Naive thymus-derived CD4-positive, alpha-beta T cell (primary cell): ENCODE measurements around the gene GNPTG. TPM values are rescaled to one million over a fixed set of nuclear protein-coding genes. Genes with fewer than 3 reads are reported as not detected.

Experiments used
- ATAC-seq: fragments of 150-1000 bp; cut with Tn5 transposase; 2 replicates; pipeline ENCODE4 v1.10.0; 2021; ENCODE audit warnings: mild to moderate bottlenecking, moderate library complexity
- CTCF ChIA-PET: fragments of 350-600 bp; sonication (Branson Sonifier 250); formaldehyde crosslinking; loops from one replicate; lab custom pipeline; 2021; ENCODE audit warnings: antibody characterized with exemption; lab: Charles Lee
- POLR2A ChIA-PET: fragments of 350-600 bp; sonication (Branson Sonifier 250); formaldehyde crosslinking; loops from one replicate; lab custom pipeline; 2021; ENCODE audit warnings: antibody characterized with exemption, inconsistent platforms; lab: Charles Lee
- DNase-seq, 9 donors: peaks; one replicate each; pipeline versions ENCODE4 v3.0.0 to v3.0.0-alpha.2; 2020 to 2022; ENCODE audit warnings: mixed read lengths in 1 of 9
- H3K27ac ChIP-seq: one replicate; pipeline ENCODE4 v1.7.0; 2013; ENCODE audit warnings: mild to moderate bottlenecking, low read depth, low read length, moderate library complexity
- H3K27me3 ChIP-seq, 2 donors: one replicate each; pipeline ENCODE4 v1.7.0; 2013; ENCODE audit warnings: low read length in 2 of 2, mild to moderate bottlenecking in 2 of 2, moderate library complexity in 2 of 2; ENCODE audit not compliant: control insufficient read depth in 2 of 2, insufficient read depth in 2 of 2
- H3K36me3 ChIP-seq, 3 experiments: 1 replicate in 2 of 3; 2 replicates in 1 of 3; pipeline ENCODE4 v1.7.0; 2013; ENCODE audit warnings: low read length in 3 of 3, mild to moderate bottlenecking in 3 of 3, moderate library complexity in 1 of 3; ENCODE audit not compliant: insufficient read depth in 3 of 3, control insufficient read depth in 2 of 3
- H3K4me1 ChIP-seq, 2 donors: one replicate each; pipeline ENCODE4 v1.7.0; 2013; ENCODE audit warnings: low read length in 2 of 2, mild to moderate bottlenecking in 2 of 2, moderate library complexity in 1 of 2; ENCODE audit not compliant: control insufficient read depth in 2 of 2, insufficient read depth in 2 of 2
- H3K4me3 ChIP-seq: 2 replicates; pipeline ENCODE4 v1.7.0; 2013; ENCODE audit warnings: mild to moderate bottlenecking, low read length
- H3K9me3 ChIP-seq, 3 experiments: 1 replicate in 2 of 3; 2 replicates in 1 of 3; pipeline ENCODE4 v1.7.0; 2013; ENCODE audit warnings: low read length in 3 of 3; ENCODE audit not compliant: control insufficient read depth in 2 of 3
- H3K27ac Mint-ChIP-seq, 9 donors: one replicate each; pipeline ENCODE4 v1.8.0; 2020 to 2022; ENCODE audit warnings: mixed read lengths in 9 of 9, mild to moderate bottlenecking in 8 of 9, moderate library complexity in 5 of 9, inconsistent platforms in 2 of 9
- H3K27me3 Mint-ChIP-seq, 5 donors: one replicate each; pipeline ENCODE4 v1.8.0; 2021 to 2022; ENCODE audit warnings: mixed read lengths in 5 of 5, mild to moderate bottlenecking in 1 of 5
- H3K36me3 Mint-ChIP-seq, 5 donors: one replicate each; pipeline ENCODE4 v1.8.0; 2020 to 2022; ENCODE audit warnings: mixed read lengths in 5 of 5, mild to moderate bottlenecking in 3 of 5, inconsistent platforms in 1 of 5
- H3K4me1 Mint-ChIP-seq, 7 donors: one replicate each; pipeline ENCODE4 v1.8.0; 2020 to 2022; ENCODE audit warnings: mixed read lengths in 7 of 7, mild to moderate bottlenecking in 3 of 7, inconsistent platforms in 1 of 7
- H3K4me3 Mint-ChIP-seq, 10 donors: one replicate each; pipeline ENCODE4 v1.8.0; 2020 to 2022; ENCODE audit warnings: mild to moderate bottlenecking in 10 of 10, mixed read lengths in 10 of 10, moderate library complexity in 6 of 10, inconsistent platforms in 2 of 10
- H3K9me3 Mint-ChIP-seq, 11 donors: one replicate each; pipeline ENCODE4 v1.8.0; 2020 to 2022; ENCODE audit warnings: mixed read lengths in 11 of 11, mild to moderate bottlenecking in 4 of 11, inconsistent platforms in 1 of 11, moderate library complexity in 1 of 11
- intact Hi-C, 2 donors: fragments of 100-400 bp; cut with micrococcal nuclease; formaldehyde crosslinking; loops; one replicate each; pipeline ENCODE4 v1.15.1; 2023
- polyA plus RNA-seq, 2 donors: library from polyadenylated mRNA; unstranded; fragments of 300-500 nt; fragmentation: Illumina TruSeq; gene quantifications; one replicate each; pipeline ENCODE4 v1.2.3, GENCODE V29; 2021
- total RNA-seq, 6 experiments: library from RNA in 5 of 6; stranded (reverse) in 5 of 6; gene quantifications; 1 replicate in 5 of 6; 2 replicates in 1 of 6; pipeline ENCODE4 v1.2.3 and lab custom pipeline; 2021 to 2026

The GNPTG gene
- total and polyA plus RNA-seq, 7 experiments from 2014 or later = 37.9 to 57.7 (median 48.6) TPM

DNA sequence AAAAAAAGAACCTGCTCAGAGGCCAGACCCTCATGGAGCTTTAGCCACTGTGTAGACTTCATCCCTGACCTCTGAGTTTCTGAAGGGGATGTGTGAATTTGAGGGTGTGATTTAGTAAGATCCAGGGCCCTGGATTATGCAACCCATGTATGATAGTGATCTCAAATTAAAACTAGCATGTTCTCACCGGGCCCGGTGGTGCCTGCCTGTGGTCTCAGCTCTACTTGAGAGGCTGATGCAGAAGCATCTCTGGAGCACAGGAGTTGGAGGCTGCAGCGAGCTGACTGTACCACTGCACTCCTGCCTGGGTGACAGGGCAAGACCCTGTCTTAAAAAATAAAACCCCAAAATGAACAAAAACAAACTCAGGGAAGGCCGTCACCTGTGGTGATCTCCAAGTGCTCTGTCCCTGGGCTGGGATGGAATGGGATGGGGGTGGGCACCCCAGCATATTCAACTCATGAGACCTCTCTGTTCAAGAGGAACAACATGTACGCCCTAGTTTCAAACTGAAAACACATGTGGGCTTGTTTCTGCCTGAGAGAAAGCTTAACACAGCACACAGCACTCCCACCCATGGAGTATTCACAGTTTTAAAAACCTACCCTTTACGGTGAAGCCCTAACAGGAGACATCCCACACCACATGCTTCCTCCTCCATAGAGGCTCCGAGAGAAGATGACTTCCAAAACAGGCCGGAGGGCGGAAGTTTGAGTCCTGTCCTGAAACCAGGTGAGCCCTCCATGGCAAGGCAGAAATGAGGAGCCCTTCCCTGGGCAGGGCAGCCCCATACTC is 30.1 kb downstream of the GNPTG start:
- POLR2A ChIA-PET = no interaction called here

DNA sequence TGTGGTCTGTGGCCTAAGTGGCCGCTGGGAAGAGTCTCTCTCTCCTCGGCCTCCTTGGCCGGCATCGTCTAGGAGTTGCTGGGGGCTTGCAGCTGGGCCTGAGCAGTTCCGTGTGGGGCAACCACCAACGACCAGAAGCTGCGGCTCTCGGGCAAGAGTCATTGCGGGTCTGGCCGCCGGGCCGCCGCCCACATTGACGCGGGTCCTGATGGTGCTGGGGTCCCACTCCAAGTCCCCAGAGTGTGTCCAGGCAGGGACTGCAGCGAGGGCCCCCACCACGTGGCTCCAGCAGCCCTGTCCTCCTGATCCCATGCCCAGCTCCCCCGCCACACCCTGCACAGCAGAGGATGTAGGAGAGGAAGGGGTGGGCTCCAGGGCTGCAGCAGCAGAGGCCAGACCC is 31.8 kb downstream of the GNPTG start:
- no peak overlapping the region for H3K4me3 Mint-ChIP-seq

More for the DNA sequence above, 30.1 kb downstream of the GNPTG start:
- CTCF ChIA-PET = no interaction called here
- no peak for DNase-seq
- Histone ChIP-seq H3K4me1 (no peaks in the 10 kb centered on the region), H3K9me3 (no peaks in the 10 kb centered on the region), H3K4me3 (no peak overlapping the region), H3K27ac (no peak overlapping the region), H3K27me3 (no peaks in the 10 kb centered on the region), H3K36me3 (peaks cover 0 to 57% (median 0%) of the 10 kb centered on the region in 3 experiments)
- Mint-ChIP-seq H3K36me3 (peaks cover 0 to 3% (median 0%) of the 10 kb centered on the region in 5 donors), H3K27ac (peak overlapping the region in 1 of 9 donors; percentile 12), H3K4me3 (no peak overlapping the region), H3K27me3 (no peaks in the 10 kb centered on the region), H3K4me1 (peaks cover 6 to 18% (median 15%) of the 10 kb centered on the region in 7 donors), H3K9me3 (no peaks in the 10 kb centered on the region)
- ATAC-seq = no peak
- intact Hi-C loops = no loop called here

DNA sequence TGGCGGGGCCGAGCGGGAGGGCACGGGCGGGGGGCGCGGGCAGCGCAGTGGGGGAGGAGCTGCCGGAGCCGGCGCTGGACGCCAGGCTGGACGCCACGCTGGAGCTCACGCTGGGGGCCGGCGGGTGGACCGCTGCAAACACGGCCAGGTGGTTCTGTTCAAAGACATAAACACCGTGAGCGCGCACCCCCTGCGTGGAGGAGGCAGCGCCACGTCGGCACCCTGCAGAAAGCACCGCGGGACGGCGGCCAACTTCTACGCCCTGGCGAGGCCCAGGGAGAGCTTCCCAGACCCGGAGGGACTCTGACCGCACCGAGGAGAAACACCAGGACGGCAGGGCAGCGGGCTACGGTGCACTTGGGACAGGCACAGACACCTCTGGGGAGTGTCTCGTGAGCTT is 33.5 kb downstream of the GNPTG start:
- no peaks in the 10 kb centered on the region for H3K9me3 ChIP-seq
- no peak overlapping the region for H3K4me3 Mint-ChIP-seq
- ChIA-PET POLR2A (no interaction called here), CTCF (no interaction called here)
- intact Hi-C loops = no loop called here
- H3K4me1 ChIP-seq = no peaks in the 10 kb centered on the region
- peaks cover 0 to 4% (median 0%) of the 10 kb centered on the region in 5 donors for H3K36me3 Mint-ChIP-seq
- no peaks in the 10 kb centered on the region for H3K27me3 Mint-ChIP-seq
- H3K36me3 ChIP-seq = peaks cover 0 to 76% (median 0%) of the 10 kb centered on the region in 3 experiments
- ATAC-seq = no peak
- H3K4me3 ChIP-seq = no peak overlapping the region
- H3K4me1 Mint-ChIP-seq = peaks cover 1 to 3% (median 2%) of the 10 kb centered on the region in 7 donors
- no peak for DNase-seq
- H3K27ac ChIP-seq = no peak overlapping the region
- H3K9me3 Mint-ChIP-seq = no peaks in the 10 kb centered on the region
- H3K27me3 ChIP-seq = no peaks in the 10 kb centered on the region
- H3K27ac Mint-ChIP-seq = no peak overlapping the region

More for the DNA sequence above, 31.8 kb downstream of the GNPTG start:
- no peak overlapping the region for H3K27ac ChIP-seq
- H3K9me3 ChIP-seq = no peaks in the 10 kb centered on the region
- H3K9me3 Mint-ChIP-seq = no peaks in the 10 kb centered on the region
- intact Hi-C loops = no loop called here
- no peak overlapping the region for H3K27ac Mint-ChIP-seq
- no peak overlapping the region for H3K4me3 ChIP-seq
- peaks cover 0 to 64% (median 0%) of the 10 kb centered on the region in 3 experiments for H3K36me3 ChIP-seq
- POLR2A ChIA-PET = no interaction called here
- CTCF ChIA-PET = no interaction called here
- no peaks in the 10 kb centered on the region for H3K27me3 ChIP-seq
- H3K4me1 ChIP-seq = no peaks in the 10 kb centered on the region
- H3K27me3 Mint-ChIP-seq = no peaks in the 10 kb centered on the region
- peaks cover 0 to 3% (median 0%) of the 10 kb centered on the region in 5 donors for H3K36me3 Mint-ChIP-seq
- peaks cover 6 to 11% (median 9%) of the 10 kb centered on the region in 7 donors for H3K4me1 Mint-ChIP-seq
- DNase-seq = no peak
- no peak for ATAC-seq

DNA sequence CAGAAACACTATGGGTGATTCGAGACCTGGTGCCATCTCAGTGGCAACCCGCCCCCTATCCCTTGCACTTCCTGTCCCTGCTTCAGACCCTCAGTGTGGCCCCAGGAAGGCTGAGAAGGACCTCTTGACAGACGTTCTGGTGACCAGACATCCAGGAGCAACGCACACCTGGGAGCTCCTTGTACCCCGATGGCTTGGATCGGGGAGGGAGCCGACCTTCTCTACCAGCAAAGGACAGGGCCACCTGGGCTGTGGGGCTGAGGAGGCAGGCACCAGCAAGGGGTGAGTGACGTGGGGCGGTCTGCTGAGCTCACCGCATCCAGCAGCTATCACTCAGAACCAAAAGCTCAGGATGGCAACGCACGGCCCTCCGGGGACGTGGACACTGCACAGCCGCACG is 35.6 kb downstream of the GNPTG start:
- no peaks in the 10 kb centered on the region for H3K27me3 Mint-ChIP-seq
- CTCF ChIA-PET = no interaction called here
- POLR2A ChIA-PET = no interaction called here
- Histone ChIP-seq H3K9me3 (no peaks in the 10 kb centered on the region), H3K27ac (no peak overlapping the region), H3K36me3 (peaks cover 0 to 79% (median 0%) of the 10 kb centered on the region in 3 experiments), H3K4me1 (no peaks in the 10 kb centered on the region), H3K4me3 (no peak overlapping the region), H3K27me3 (no peaks in the 10 kb centered on the region)
- H3K27ac Mint-ChIP-seq = no peak overlapping the region
- ATAC-seq (no peak), DNase-seq (no peak)
- H3K4me1 Mint-ChIP-seq = peaks cover 0 to 4% (median 0%) of the 10 kb centered on the region in 7 donors
- peaks cover 0 to 2% (median 0%) of the 10 kb centered on the region in 11 donors for H3K9me3 Mint-ChIP-seq
- intact Hi-C loops = no loop called here
- H3K36me3 Mint-ChIP-seq = peaks cover 0 to 11% (median 0%) of the 10 kb centered on the region in 5 donors
- no peak overlapping the region for H3K4me3 Mint-ChIP-seq

DNA sequence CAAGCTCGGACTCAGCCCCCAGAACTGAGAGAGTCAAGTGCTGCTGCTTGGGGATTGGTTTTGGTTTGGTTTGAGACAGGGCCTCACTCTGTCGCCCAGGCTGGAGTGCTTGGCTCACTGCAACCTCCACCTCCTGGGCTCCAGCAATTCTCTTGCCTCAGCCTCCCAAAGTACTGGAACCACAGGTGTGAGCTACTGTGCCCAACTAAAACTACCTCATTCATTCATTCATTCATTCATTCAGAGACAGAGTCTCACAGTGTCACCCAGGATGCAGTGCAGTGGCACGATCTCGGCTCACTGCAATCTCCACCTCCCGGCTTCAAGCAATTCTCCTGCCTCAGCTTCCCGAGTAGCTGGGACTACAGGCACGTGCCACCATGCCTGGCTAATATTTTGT is 38.0 kb downstream of the GNPTG start:
- DNase-seq (no peak), ATAC-seq (no peak)
- CTCF ChIA-PET = no interaction called here
- no peaks in the 10 kb centered on the region for H3K9me3 ChIP-seq
- no peaks in the 10 kb centered on the region for H3K4me1 ChIP-seq
- peaks cover 0 to 4% (median 0%) of the 10 kb centered on the region in 7 donors for H3K4me1 Mint-ChIP-seq
- H3K4me3 Mint-ChIP-seq = no peak overlapping the region
- no peak overlapping the region for H3K27ac ChIP-seq
- H3K9me3 Mint-ChIP-seq = peaks cover 0 to 2% (median 0%) of the 10 kb centered on the region in 11 donors
- peaks cover 0 to 82% (median 4%) of the 10 kb centered on the region in 3 experiments for H3K36me3 ChIP-seq
- peaks cover 0 to 19% (median 0%) of the 10 kb centered on the region in 5 donors for H3K36me3 Mint-ChIP-seq
- POLR2A ChIA-PET = no interaction called here
- H3K4me3 ChIP-seq = no peak overlapping the region
- intact Hi-C loops = no loop called here
- H3K27me3 Mint-ChIP-seq = no peaks in the 10 kb centered on the region
- no peak overlapping the region for H3K27ac Mint-ChIP-seq
- H3K27me3 ChIP-seq = no peaks in the 10 kb centered on the region

DNA sequence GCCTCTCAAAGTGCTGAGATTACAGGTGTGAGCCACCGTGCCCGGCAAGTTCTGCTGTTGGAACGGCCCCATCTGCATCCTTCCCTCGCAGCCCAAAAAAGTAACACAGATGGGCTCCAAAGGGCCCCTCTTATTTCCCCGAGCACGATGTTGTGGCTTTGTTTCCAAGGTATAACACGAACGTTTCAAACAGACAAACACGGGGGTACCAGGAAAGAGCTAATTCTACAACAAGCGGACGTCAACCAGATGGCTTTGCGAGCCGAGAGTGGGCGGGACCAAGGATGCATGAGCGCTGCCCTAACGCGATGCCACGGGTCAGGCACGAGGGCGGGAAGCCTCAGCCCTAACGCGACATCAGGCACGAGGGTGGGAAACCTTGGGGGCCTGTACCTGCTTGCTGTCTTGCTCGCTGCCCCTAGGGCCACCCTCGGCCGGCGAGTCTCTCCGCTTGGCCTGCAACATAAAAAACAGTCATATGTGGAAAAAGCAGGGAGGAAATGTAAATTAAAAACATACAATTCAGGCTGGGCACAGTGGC is 38.6 kb downstream of the GNPTG start:
- no peak overlapping the region for H3K27ac ChIP-seq
- no peak overlapping the region for H3K4me3 Mint-ChIP-seq
- no peaks in the 10 kb centered on the region for H3K4me1 ChIP-seq
- no peak for DNase-seq
- no peaks in the 10 kb centered on the region for H3K27me3 ChIP-seq
- CTCF ChIA-PET = no interaction called here
- no peaks in the 10 kb centered on the region for H3K9me3 ChIP-seq
- H3K27me3 Mint-ChIP-seq = no peaks in the 10 kb centered on the region
- intact Hi-C loops = no loop called here
- H3K36me3 Mint-ChIP-seq = peaks cover 0 to 17% (median 0%) of the 10 kb centered on the region in 5 donors
- POLR2A ChIA-PET = no interaction called here
- no peak for ATAC-seq
- no peak overlapping the region for H3K27ac Mint-ChIP-seq
- H3K4me1 Mint-ChIP-seq = peaks cover 0 to 4% (median 0%) of the 10 kb centered on the region in 7 donors
- H3K36me3 ChIP-seq = peaks cover 0 to 79% (median 4%) of the 10 kb centered on the region in 3 experiments
- peaks cover 0 to 2% (median 0%) of the 10 kb centered on the region in 11 donors for H3K9me3 Mint-ChIP-seq
- H3K4me3 ChIP-seq = no peak overlapping the region
